Measurements from ENCODE around the gene PLP2.
A peak's percentile ranks its signal among the peaks of the same experiment; 100 is the strongest.
"Not testable (repeated sequence)": the region's sequence is repeated elsewhere in the genome, so short reads cannot be mapped to it uniquely, and the experiment has no call there.

The PLP2 gene

GRCh38 chrX:49147282-49147681 lies 24.4 kb upstream of the PLP2 start:
- H3K4me3 ChIP-seq (ENCODE audit: low read length in 2 of 2), result no peak overlapping the region
- H3K36me3 ChIP-seq (ENCODE audit: control insufficient read depth in 2 of 2, insufficient read depth in 2 of 2, low read length in 2 of 2), result no peaks in the 10 kb centered on the region
- H3K9ac ChIP-seq (ENCODE audit: low read depth in 1 of 2, low read length in 2 of 2), result no peak overlapping the region

GRCh38 chrX:49147936-49148335 lies 23.8 kb upstream of the PLP2 start:
- H3K27ac ChIP-seq (ENCODE audit: low read depth in 2 of 2, low read length in 2 of 2), result peak overlapping the region; percentile 80 to 82
- H3K4me1 ChIP-seq (ENCODE audit: control insufficient read depth in 2 of 2, insufficient read depth in 2 of 2, low read length in 2 of 2), result peaks cover 0 to 6% of the 10 kb centered on the region in 2 donors
- H3K36me3 ChIP-seq (ENCODE audit: control insufficient read depth in 2 of 2, insufficient read depth in 2 of 2, low read length in 2 of 2), result no peaks in the 10 kb centered on the region
- H3K9me3 ChIP-seq (ENCODE audit: control insufficient read depth in 2 of 2, low read length in 2 of 2), result no peaks in the 10 kb centered on the region
- H3K4me3 ChIP-seq (ENCODE audit: low read length in 2 of 2), result no peak overlapping the region
- peaks cover 0 to 3% of the 10 kb centered on the region in 2 donors for H3K27me3 ChIP-seq (ENCODE audit: control insufficient read depth in 2 of 2, insufficient read depth in 2 of 2, low read length in 2 of 2)
- no peak overlapping the region for H3K9ac ChIP-seq (ENCODE audit: low read depth in 1 of 2, low read length in 2 of 2)

More at GRCh38 chrX:49147282-49147681, 24.4 kb upstream of the PLP2 start:
- Histone ChIP-seq H3K27me3 (ENCODE audit: control insufficient read depth in 2 of 2, insufficient read depth in 2 of 2, low read length in 2 of 2) (peaks cover 0 to 3% of the 10 kb centered on the region in 2 donors), H3K4me1 (ENCODE audit: control insufficient read depth in 2 of 2, insufficient read depth in 2 of 2, low read length in 2 of 2) (peaks cover 0 to 6% of the 10 kb centered on the region in 2 donors), H3K27ac (ENCODE audit: low read depth in 2 of 2, low read length in 2 of 2) (no peak overlapping the region), H3K9me3 (ENCODE audit: control insufficient read depth in 2 of 2, low read length in 2 of 2) (no peaks in the 10 kb centered on the region)

DNA sequence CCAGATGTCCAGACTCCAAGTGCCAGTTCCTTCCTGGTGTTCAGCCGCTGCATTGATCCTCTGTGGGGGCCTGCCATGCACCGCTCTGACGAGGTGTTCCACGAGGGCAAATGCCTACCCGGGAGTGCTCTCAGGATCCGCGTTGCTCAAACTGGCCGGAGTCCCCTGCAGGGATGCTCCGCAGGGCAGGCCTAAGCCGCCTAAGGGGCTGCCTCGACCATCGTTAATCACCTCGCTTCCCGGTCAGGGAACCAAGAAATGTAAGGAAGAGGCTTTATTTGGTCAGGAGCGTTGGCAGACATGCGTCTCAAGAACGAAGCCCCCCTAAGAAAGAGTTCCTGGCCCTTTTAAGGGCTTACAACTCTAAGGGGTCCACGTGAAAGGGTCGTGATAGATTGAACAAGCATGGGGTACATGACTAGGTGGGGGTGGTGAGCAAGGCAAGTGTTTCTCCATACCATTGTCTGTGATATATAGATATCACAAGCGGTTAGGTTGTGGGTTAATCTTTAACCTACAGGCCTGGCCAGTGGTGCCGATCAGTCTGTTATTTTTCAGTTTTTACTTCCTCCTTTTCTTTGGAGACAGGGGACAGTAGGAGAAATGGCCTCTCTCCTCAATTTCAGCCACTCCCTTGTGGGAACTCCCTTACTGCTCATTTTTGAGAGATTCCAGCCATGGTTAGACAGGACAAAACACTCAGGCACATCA lies 23.2 kb upstream of the PLP2 start:
- not testable (repeated sequence) for H3K36me3 ChIP-seq (ENCODE audit: control insufficient read depth in 2 of 2, insufficient read depth in 2 of 2, low read length in 2 of 2); H3K9ac ChIP-seq (ENCODE audit: low read depth in 1 of 2, low read length in 2 of 2)
- H3K27ac ChIP-seq (ENCODE audit: low read depth in 2 of 2, low read length in 2 of 2), result peak overlapping the region; percentile 80 to 82

DNA sequence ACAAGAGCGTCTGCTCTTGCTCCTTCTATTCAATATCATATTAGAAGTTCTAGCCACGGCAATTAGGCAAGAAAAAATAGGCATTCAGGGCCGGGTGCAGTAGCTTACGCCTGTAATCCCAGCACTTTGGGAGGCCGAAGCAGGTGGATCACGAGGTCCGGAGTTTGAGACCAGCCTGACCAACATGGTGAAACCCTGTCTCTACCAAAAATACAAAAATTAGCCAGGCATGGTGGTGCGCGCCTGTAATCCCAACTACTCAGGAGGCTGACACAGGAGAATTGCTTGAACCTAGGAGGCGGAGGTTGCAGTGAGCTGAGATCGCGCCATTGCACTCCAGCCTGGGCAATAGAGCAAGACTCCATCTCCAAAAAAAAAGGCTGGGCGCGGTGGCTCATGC lies 22.4 kb upstream of the PLP2 start:
- not testable (repeated sequence) for H3K9me3 ChIP-seq (ENCODE audit: control insufficient read depth in 2 of 2, low read length in 2 of 2); H3K4me1 ChIP-seq (ENCODE audit: control insufficient read depth in 2 of 2, insufficient read depth in 2 of 2, low read length in 2 of 2); H3K4me3 ChIP-seq (ENCODE audit: low read length in 2 of 2); H3K36me3 ChIP-seq (ENCODE audit: control insufficient read depth in 2 of 2, insufficient read depth in 2 of 2, low read length in 2 of 2); H3K27me3 ChIP-seq (ENCODE audit: control insufficient read depth in 2 of 2, insufficient read depth in 2 of 2, low read length in 2 of 2); H3K9ac ChIP-seq (ENCODE audit: low read depth in 1 of 2, low read length in 2 of 2)
- peak overlapping the region; percentile 80 to 82 for H3K27ac ChIP-seq (ENCODE audit: low read depth in 2 of 2, low read length in 2 of 2)

More for the DNA sequence above, 23.2 kb upstream of the PLP2 start:
- not testable (repeated sequence) for H3K4me3 ChIP-seq (ENCODE audit: low read length in 2 of 2); H3K27me3 ChIP-seq (ENCODE audit: control insufficient read depth in 2 of 2, insufficient read depth in 2 of 2, low read length in 2 of 2); H3K9me3 ChIP-seq (ENCODE audit: control insufficient read depth in 2 of 2, low read length in 2 of 2); H3K4me1 ChIP-seq (ENCODE audit: control insufficient read depth in 2 of 2, insufficient read depth in 2 of 2, low read length in 2 of 2)

GRCh38 chrX:49153467-49153866 lies 18.2 kb upstream of the PLP2 start:
- Histone ChIP-seq H3K27me3 (ENCODE audit: control insufficient read depth in 2 of 2, insufficient read depth in 2 of 2, low read length in 2 of 2) (no peaks in the 10 kb centered on the region), H3K9ac (ENCODE audit: low read depth in 1 of 2, low read length in 2 of 2) (no peak overlapping the region), H3K4me1 (ENCODE audit: control insufficient read depth in 2 of 2, insufficient read depth in 2 of 2, low read length in 2 of 2) (peaks cover 0 to 4% of the 10 kb centered on the region in 2 donors), H3K9me3 (ENCODE audit: control insufficient read depth in 2 of 2, low read length in 2 of 2) (no peaks in the 10 kb centered on the region), H3K36me3 (ENCODE audit: control insufficient read depth in 2 of 2, insufficient read depth in 2 of 2, low read length in 2 of 2) (no peaks in the 10 kb centered on the region), H3K4me3 (ENCODE audit: low read length in 2 of 2) (no peak overlapping the region), H3K27ac (ENCODE audit: low read depth in 2 of 2, low read length in 2 of 2) (no peak overlapping the region)

DNA sequence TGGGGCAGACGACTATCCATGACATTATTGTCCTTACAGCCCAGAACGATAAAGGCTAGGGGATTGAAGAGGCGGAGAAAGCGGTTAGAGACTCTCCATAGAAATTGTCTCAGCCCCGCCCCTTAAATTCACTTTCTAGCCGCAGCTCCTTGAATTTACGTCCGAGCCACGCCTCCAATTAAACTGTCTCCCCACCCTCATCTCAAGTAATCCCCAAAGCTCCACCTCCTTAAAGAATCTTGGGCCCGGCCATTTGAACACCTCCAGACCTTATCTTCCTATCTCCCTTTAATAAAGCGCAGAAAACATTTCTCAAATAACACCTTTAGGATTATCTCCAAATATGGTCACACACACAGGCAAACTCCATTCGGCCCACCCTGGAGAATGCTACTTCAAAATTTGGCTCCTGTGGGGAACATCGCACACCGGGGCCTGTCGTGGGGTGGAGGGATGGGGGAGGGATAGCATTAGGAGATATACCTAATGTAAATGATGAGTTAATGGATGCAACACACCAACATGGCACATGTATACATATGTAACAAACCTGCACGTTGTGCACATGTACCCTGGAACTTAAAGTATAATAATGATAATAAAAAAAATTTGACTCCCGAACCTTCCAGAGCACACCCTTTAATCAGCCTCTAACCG lies 16.3 kb upstream of the PLP2 start:
- Histone ChIP-seq H3K27me3 (ENCODE audit: control insufficient read depth in 2 of 2, insufficient read depth in 2 of 2, low read length in 2 of 2) (no peaks in the 10 kb centered on the region), H3K4me1 (ENCODE audit: control insufficient read depth in 2 of 2, insufficient read depth in 2 of 2, low read length in 2 of 2) (peaks cover 0 to 4% of the 10 kb centered on the region in 2 donors), H3K9me3 (ENCODE audit: control insufficient read depth in 2 of 2, low read length in 2 of 2) (no peaks in the 10 kb centered on the region), H3K4me3 (ENCODE audit: low read length in 2 of 2) (peak overlapping the region; percentile 57 to 76), H3K9ac (ENCODE audit: low read depth in 1 of 2, low read length in 2 of 2) (peak overlapping the region; percentile 54 to 74), H3K27ac (ENCODE audit: low read depth in 2 of 2, low read length in 2 of 2) (peak overlapping the region; percentile 97), H3K36me3 (ENCODE audit: control insufficient read depth in 2 of 2, insufficient read depth in 2 of 2, low read length in 2 of 2) (no peaks in the 10 kb centered on the region)

DNA sequence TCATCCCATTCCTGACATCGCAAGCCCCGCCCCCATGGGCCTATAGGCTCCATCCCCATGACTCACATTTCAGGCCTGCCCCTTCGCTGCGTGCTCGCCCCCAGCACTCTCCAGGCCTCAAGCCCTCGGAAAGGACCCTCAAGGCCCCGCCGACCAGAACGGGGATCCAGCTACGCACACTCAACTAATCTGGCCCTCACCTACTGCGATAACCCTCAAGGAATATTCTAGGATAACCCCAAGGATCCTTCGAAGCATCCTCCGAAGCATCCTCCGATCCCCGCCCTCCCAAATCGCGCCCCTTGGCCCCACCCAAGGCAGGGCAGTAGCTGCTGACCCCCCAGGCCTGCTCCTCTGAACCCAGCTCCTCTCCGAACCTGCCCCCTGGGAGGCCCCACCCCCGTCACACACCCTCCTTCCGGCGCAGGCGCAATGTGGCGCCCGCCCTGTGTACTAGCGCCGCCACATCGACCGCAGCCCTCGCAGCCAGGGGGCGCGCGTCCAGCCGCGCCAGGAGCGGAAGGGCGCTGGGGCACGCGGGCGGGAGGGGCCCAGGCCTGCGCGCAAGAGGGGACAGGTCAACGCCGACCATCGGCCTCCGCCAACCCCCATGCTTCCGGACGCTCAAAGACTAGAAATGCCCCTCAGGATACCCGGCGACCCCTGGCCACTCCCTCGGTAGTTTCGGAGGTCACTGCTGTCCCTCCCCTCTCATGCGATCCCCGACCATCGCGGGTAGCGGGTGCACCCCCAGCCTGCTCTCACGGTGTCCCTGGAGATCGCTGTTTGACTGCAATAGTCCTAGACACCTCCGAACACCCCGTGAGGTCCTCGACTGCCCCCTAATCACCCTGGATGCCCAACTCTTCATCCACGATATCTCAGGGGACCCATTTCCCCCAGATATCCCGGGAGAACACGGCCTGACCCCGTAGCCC lies 15.5 kb upstream of the PLP2 start:
- peak overlapping the region; percentile 57 to 76 for H3K4me3 ChIP-seq (ENCODE audit: low read length in 2 of 2)
- H3K36me3 ChIP-seq (ENCODE audit: control insufficient read depth in 2 of 2, insufficient read depth in 2 of 2, low read length in 2 of 2), result no peaks in the 10 kb centered on the region
- H3K27ac ChIP-seq (ENCODE audit: low read depth in 2 of 2, low read length in 2 of 2), result peak overlapping the region; percentile 97
- no peaks in the 10 kb centered on the region for H3K9me3 ChIP-seq (ENCODE audit: control insufficient read depth in 2 of 2, low read length in 2 of 2)
- peak overlapping the region; percentile 65 to 74 for H3K9ac ChIP-seq (ENCODE audit: low read depth in 1 of 2, low read length in 2 of 2)
- H3K4me1 ChIP-seq (ENCODE audit: control insufficient read depth in 2 of 2, insufficient read depth in 2 of 2, low read length in 2 of 2), result peaks cover 0 to 4% of the 10 kb centered on the region in 2 donors
- no peaks in the 10 kb centered on the region for H3K27me3 ChIP-seq (ENCODE audit: control insufficient read depth in 2 of 2, insufficient read depth in 2 of 2, low read length in 2 of 2)

DNA sequence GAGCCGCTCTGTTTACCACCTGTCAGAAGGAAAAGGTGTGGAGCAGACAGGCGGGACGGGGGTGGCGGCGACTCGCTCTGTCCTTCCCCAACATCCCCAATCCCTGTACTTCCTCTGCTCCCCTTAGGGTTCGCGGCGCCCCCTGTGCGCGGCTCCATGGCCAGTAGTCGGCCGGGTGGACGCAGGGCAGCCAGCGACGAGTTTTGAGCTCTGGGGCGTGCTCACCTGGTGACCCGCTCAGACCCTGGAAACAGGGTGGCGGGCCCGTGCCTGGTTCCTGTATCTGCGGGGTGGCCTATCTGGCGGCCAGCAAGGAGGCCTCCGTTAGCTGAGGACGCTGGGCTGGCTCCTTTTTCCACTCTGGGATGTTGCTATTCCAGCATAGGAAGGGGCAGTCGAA lies 14.5 kb upstream of the PLP2 start:
- Histone ChIP-seq H3K27me3 (ENCODE audit: control insufficient read depth in 2 of 2, insufficient read depth in 2 of 2, low read length in 2 of 2) (no peaks in the 10 kb centered on the region), H3K4me3 (ENCODE audit: low read length in 2 of 2) (no peak overlapping the region), H3K4me1 (ENCODE audit: control insufficient read depth in 2 of 2, insufficient read depth in 2 of 2, low read length in 2 of 2) (peaks cover 0 to 4% of the 10 kb centered on the region in 2 donors), H3K9ac (ENCODE audit: low read depth in 1 of 2, low read length in 2 of 2) (no peak overlapping the region), H3K27ac (ENCODE audit: low read depth in 2 of 2, low read length in 2 of 2) (no peak overlapping the region), H3K9me3 (ENCODE audit: control insufficient read depth in 2 of 2, low read length in 2 of 2) (no peaks in the 10 kb centered on the region), H3K36me3 (ENCODE audit: control insufficient read depth in 2 of 2, insufficient read depth in 2 of 2, low read length in 2 of 2) (no peaks in the 10 kb centered on the region)

DNA sequence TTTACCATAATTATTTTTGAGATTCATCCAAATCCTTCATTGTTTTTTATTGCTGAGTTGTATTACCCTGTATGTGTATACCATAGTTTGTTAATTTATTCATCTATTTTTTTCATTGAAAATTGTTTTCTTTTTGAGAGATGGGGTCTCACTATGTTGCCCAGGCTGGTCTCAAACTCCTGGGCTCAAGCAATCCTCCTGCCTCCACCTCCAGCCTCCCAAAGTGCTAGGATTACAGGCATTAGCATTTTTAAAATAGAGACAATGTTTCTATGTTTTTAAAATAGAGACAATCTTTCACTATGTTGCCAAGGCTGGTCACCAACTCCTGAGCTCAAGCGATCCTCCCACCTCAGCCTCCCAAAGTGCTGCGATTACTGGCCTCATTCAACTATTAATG lies 10.8 kb upstream of the PLP2 start:
- Histone ChIP-seq H3K9me3 (ENCODE audit: control insufficient read depth in 2 of 2, low read length in 2 of 2) (no peaks in the 10 kb centered on the region), H3K9ac (ENCODE audit: low read depth in 1 of 2, low read length in 2 of 2) (no peak overlapping the region), H3K27ac (ENCODE audit: low read depth in 2 of 2, low read length in 2 of 2) (no peak overlapping the region), H3K27me3 (ENCODE audit: control insufficient read depth in 2 of 2, insufficient read depth in 2 of 2, low read length in 2 of 2) (no peaks in the 10 kb centered on the region), H3K4me3 (ENCODE audit: low read length in 2 of 2) (no peak overlapping the region), H3K4me1 (ENCODE audit: control insufficient read depth in 2 of 2, insufficient read depth in 2 of 2, low read length in 2 of 2) (peaks cover 5 to 12% of the 10 kb centered on the region in 2 donors), H3K36me3 (ENCODE audit: control insufficient read depth in 2 of 2, insufficient read depth in 2 of 2, low read length in 2 of 2) (no peaks in the 10 kb centered on the region)

- Histone ChIP-seq H3K4me1 (ENCODE audit: control insufficient read depth in 2 of 2, insufficient read depth in 2 of 2, low read length in 2 of 2) (peaks cover 5 to 14% of the 10 kb centered on the region in 2 donors), H3K9ac (ENCODE audit: low read depth in 1 of 2, low read length in 2 of 2) (no peak overlapping the region), H3K27me3 (ENCODE audit: control insufficient read depth in 2 of 2, insufficient read depth in 2 of 2, low read length in 2 of 2) (no peaks in the 10 kb centered on the region), H3K36me3 (ENCODE audit: control insufficient read depth in 2 of 2, insufficient read depth in 2 of 2, low read length in 2 of 2) (no peaks in the 10 kb centered on the region), H3K4me3 (ENCODE audit: low read length in 2 of 2) (no peak overlapping the region), H3K27ac (ENCODE audit: low read depth in 2 of 2, low read length in 2 of 2) (peak overlapping the region; percentile 40 to 57), H3K9me3 (ENCODE audit: control insufficient read depth in 2 of 2, low read length in 2 of 2) (no peaks in the 10 kb centered on the region)
These were observed 10.1 kb upstream of the PLP2 start for GRCh38 chrX:49161632-49162031.

All from mucosa of rectum (tissue), 2 donors.